Neural progenitor cell (in vitro differentiated cells): Measurements from ENCODE around the gene CCDC183. TPM values are rescaled to one million over a fixed set of nuclear protein-coding genes. Genes with fewer than 3 reads are reported as not detected.
A peak's percentile ranks its signal among the peaks of the same experiment; 100 is the strongest.

ENCODE experiments used
- DNase-seq: peaks from one replicate; pipeline ENCODE4 v3.0.0-alpha.2; 2016; ENCODE audit warnings: low spot score
- H2AFZ ChIP-seq: fragments of 200-600 bp; sonication (generic); replicated peaks from 2 replicates; pipeline ENCODE4 v1.6.1; 2016; ENCODE audit warnings: antibody characterized with exemption
- H3F3A ChIP-seq: fragments of 200-600 bp; sonication (generic); 2 replicates; pipeline ENCODE4 v1.6.1; 2016; ENCODE audit warnings: antibody characterized with exemption, low read depth
- H3K27ac ChIP-seq: fragments of 200-600 bp; sonication (generic); 2 replicates; pipeline ENCODE4 v1.5.1; 2016; ENCODE audit warnings: mild to moderate bottlenecking
- H3K27me3 ChIP-seq: fragments of 200-600 bp; sonication (generic); 2 replicates; pipeline ENCODE4 v1.6.1; 2016; ENCODE audit warnings: mild to moderate bottlenecking, moderate library complexity
- H3K36me3 ChIP-seq: fragments of 200-600 bp; sonication (generic); 2 replicates; pipeline ENCODE4 v1.5.1; 2016
- H3K4me1 ChIP-seq: fragments of 200-600 bp; sonication (generic); 2 replicates; pipeline ENCODE4 v1.6.1; 2016; ENCODE audit warnings: mixed run types
- H3K4me2 ChIP-seq: fragments of 200-600 bp; sonication (generic); 2 replicates; pipeline ENCODE4 v1.6.1; 2016
- H3K4me3 ChIP-seq: fragments of 200-600 bp; sonication (generic); 2 replicates; pipeline ENCODE4 v1.5.1; 2016
- H3K79me2 ChIP-seq: fragments of 200-600 bp; sonication (generic); 2 replicates; pipeline ENCODE4 v1.6.1; 2016; ENCODE audit warnings: low read depth
- H3K9ac ChIP-seq: fragments of 200-600 bp; sonication (generic); 2 replicates; pipeline ENCODE4 v1.6.1; 2016
- H3K9me3 ChIP-seq: fragments of 200-600 bp; sonication (generic); 2 replicates; pipeline ENCODE4 v1.5.1; 2016; ENCODE audit warnings: low read depth
- H4K20me1 ChIP-seq: fragments of 200-600 bp; sonication (generic); 2 replicates; pipeline ENCODE4 v1.6.1; 2016; ENCODE audit warnings: low read depth
- H3K27ac Mint-ChIP-seq: 3 replicates; pipeline ENCODE4 v1.8.0; 2021; ENCODE audit warnings: mixed read lengths
- H3K27me3 Mint-ChIP-seq: 2 replicates; pipeline ENCODE4 v1.8.0; 2022; ENCODE audit warnings: low read depth, mild to moderate bottlenecking, inconsistent platforms, moderate library complexity, mixed read lengths; ENCODE audit not compliant: insufficient read depth
- H3K36me3 Mint-ChIP-seq: 3 replicates; pipeline ENCODE4 v1.8.0; 2021; ENCODE audit warnings: mixed read lengths
- H3K4me1 Mint-ChIP-seq: 3 replicates; pipeline ENCODE4 v1.8.0; 2021; ENCODE audit warnings: mixed read lengths
- H3K4me3 Mint-ChIP-seq: 3 replicates; pipeline ENCODE4 v1.8.0; 2021; ENCODE audit warnings: mild to moderate bottlenecking, moderate library complexity, mixed read lengths
- H3K9me3 Mint-ChIP-seq: 3 replicates; pipeline ENCODE4 v1.8.0; 2020; ENCODE audit warnings: mixed read lengths
- EZH2 ChIP-seq: fragments of 200-600 bp; sonication (generic); IDR thresholded peaks from 2 replicates; pipeline ENCODE4 v1.6.1; 2017; ENCODE audit warnings: antibody characterized with exemption, mild to moderate bottlenecking, moderate library complexity
- EZH2phosphoT487 ChIP-seq: fragments of 200-600 bp; sonication (generic); IDR thresholded peaks from 2 replicates; pipeline ENCODE4 v1.6.1; 2017; ENCODE audit warnings: antibody characterized with exemption
- total RNA-seq: library from RNA; depleted of rRNA; stranded (reverse); fragments of >200 nt; gene quantifications from 2 replicates; pipeline ENCODE4 v1.2.3, GENCODE V29; 2015; ENCODE audit warnings: low replicate concordance
- TF ChIP-seq, protein P1 (sequence below): fragments of 200-600 bp; sonication (generic); IDR thresholded peaks from 2 replicates; pipeline ENCODE4 v1.5.1; 2017; ENCODE audit warnings: antibody characterized with exemption, mild to moderate bottlenecking

CCDC183 gene
- total RNA-seq, 1 donor from 2014 or later: 0.84 TPM

DNA sequence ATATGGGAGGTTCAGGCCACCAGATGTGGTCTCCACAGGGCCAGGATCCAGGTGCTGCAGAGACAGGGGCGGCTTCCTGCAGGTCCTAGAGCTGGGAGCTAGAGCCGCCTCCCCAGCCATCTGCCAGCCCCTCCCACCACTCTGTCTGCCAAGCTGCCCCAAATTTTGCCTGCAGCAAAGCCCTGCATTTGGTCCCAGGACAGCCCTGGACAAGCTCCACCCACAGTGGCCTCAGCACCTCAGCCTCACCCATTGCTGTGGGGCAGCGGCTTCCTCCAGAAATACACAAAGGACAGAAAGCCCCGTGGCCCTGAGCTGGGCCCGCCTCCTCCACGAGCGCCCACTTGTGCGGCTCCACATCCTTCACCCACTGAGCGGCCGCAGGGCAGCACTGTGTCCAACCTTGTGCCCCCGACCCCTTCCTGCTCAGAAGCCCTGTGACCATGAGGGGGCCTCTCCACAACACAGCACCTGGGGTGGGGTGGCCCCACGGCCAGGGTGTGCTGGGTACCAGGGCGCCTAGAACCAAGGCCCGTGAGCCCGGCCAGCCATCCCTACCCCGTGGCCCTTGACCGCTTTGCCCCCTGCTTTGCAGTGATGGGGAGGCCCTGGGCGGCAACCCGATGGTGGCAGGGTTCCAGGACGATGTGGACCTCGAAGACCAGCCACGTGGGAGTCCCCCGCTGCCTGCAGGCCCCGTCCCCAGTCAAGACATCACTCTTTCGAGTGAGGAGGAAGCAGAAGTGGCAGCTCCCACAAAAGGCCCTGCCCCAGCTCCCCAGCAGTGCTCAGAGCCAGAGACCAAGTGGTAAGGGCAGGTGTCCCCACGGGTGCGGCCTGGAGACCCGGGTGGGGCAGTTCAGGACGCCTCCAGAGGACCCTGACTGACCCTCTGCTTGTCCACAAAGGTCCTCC is 42.4 kb downstream of the CCDC183 start:
- Histone ChIP-seq H3K4me1 (peaks cover 23% of the 10 kb centered on the region), H4K20me1 (peaks cover 40% of the 10 kb centered on the region), H3F3A (peaks cover 29% of the 10 kb centered on the region), H3K4me2 (no peak overlapping the region), H3K4me3 (no peak overlapping the region), H3K36me3 (no peaks in the 10 kb centered on the region), H3K27ac (no peak overlapping the region), H3K9me3 (no peaks in the 10 kb centered on the region), H3K9ac (no peak overlapping the region), H3K79me2 (no peaks in the 10 kb centered on the region), H3K27me3 (no peaks in the 10 kb centered on the region), H2AFZ (no peak overlapping the region)
- Mint-ChIP-seq H3K4me3 (no peak overlapping the region), H3K9me3 (no peaks in the 10 kb centered on the region), H3K27me3 (peaks cover 14% of the 10 kb centered on the region), H3K4me1 (peaks cover 23% of the 10 kb centered on the region), H3K36me3 (peaks cover 3% of the 10 kb centered on the region), H3K27ac (no peak overlapping the region)
- no peak for TF ChIP-seq EZH2phosphoT487
- no peak for TF ChIP-seq EZH2
- TF ChIP-seq, protein P1, sequence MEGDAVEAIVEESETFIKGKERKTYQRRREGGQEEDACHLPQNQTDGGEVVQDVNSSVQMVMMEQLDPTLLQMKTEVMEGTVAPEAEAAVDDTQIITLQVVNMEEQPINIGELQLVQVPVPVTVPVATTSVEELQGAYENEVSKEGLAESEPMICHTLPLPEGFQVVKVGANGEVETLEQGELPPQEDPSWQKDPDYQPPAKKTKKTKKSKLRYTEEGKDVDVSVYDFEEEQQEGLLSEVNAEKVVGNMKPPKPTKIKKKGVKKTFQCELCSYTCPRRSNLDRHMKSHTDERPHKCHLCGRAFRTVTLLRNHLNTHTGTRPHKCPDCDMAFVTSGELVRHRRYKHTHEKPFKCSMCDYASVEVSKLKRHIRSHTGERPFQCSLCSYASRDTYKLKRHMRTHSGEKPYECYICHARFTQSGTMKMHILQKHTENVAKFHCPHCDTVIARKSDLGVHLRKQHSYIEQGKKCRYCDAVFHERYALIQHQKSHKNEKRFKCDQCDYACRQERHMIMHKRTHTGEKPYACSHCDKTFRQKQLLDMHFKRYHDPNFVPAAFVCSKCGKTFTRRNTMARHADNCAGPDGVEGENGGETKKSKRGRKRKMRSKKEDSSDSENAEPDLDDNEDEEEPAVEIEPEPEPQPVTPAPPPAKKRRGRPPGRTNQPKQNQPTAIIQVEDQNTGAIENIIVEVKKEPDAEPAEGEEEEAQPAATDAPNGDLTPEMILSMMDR: no peak
- no peak for DNase-seq

GRCh38 chr9:136839229-136840139 is 43.3 kb downstream of the CCDC183 start:
- Histone ChIP-seq H3K36me3 (no peaks in the 10 kb centered on the region), H3K27ac (peak overlapping the region; percentile 74), H3K27me3 (no peaks in the 10 kb centered on the region), H3F3A (peaks cover 29% of the 10 kb centered on the region), H3K4me2 (no peak overlapping the region), H4K20me1 (peaks cover 40% of the 10 kb centered on the region), H3K9ac (no peak overlapping the region), H3K4me1 (peaks cover 23% of the 10 kb centered on the region), H3K9me3 (no peaks in the 10 kb centered on the region), H2AFZ (no peak overlapping the region), H3K4me3 (no peak overlapping the region), H3K79me2 (no peaks in the 10 kb centered on the region)
- no peaks in the 10 kb centered on the region for H3K36me3 Mint-ChIP-seq
- DNase-seq: no peak
- peak overlapping the region; percentile 96 for H3K27ac Mint-ChIP-seq
- TF ChIP-seq, protein P1: no peak
- H3K4me1 Mint-ChIP-seq: peaks cover 23% of the 10 kb centered on the region
- H3K4me3 Mint-ChIP-seq: peak overlapping the region; percentile 70
- no peaks in the 10 kb centered on the region for H3K9me3 Mint-ChIP-seq
- H3K27me3 Mint-ChIP-seq: peaks cover 14% of the 10 kb centered on the region

DNA sequence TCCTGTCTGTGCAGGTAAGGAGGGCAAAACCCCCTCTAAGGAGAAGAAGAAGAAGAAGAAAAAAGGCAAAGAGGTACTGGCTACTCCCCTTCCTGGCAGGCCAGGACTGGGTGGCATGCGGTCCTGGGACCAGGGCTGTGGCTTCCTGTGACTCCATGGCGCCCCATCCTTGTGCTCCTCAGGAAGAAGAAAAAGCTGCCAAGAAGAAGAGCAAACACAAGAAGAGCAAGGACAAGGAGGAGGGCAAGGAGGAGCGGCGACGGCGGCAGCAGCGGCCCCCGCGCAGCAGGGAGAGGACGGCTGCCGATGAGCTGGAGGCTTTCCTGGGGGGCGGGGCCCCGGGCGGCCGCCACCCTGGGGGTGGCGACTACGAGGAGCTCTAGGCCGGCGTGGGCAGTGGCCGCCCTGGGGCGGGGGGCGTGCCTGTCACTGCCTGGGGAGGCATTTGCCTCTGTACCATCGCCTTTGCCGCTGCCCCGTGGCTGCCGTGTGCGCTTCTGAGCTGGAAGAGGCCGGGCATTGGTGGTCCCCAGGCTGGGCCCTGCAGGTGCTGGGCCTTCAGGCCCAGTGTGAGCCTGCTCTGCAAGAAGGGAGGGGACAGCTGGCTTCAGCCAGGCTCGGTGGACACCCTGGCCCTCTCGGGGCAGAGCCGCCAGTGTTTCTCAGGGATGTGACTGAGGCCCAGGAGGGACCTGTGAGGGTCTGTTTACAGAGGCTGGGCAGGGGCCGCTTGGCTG is 44.2 kb downstream of the CCDC183 start:
- Mint-ChIP-seq H3K4me1 (peaks cover 23% of the 10 kb centered on the region), H3K36me3 (no peaks in the 10 kb centered on the region), H3K27me3 (peaks cover 14% of the 10 kb centered on the region), H3K27ac (peak overlapping the region; percentile 96), H3K4me3 (peak overlapping the region; percentile 70), H3K9me3 (no peaks in the 10 kb centered on the region)
- Histone ChIP-seq H3K27me3 (peaks cover 1% of the 10 kb centered on the region), H3K4me2 (peak overlapping the region; percentile 14), H3K36me3 (no peaks in the 10 kb centered on the region), H4K20me1 (peaks cover 40% of the 10 kb centered on the region), H3K27ac (peak overlapping the region; percentile 74), H3K9me3 (no peaks in the 10 kb centered on the region), H3K4me1 (peaks cover 23% of the 10 kb centered on the region), H3K4me3 (no peak overlapping the region), H3F3A (peaks cover 29% of the 10 kb centered on the region), H2AFZ (no peak overlapping the region), H3K9ac (no peak overlapping the region), H3K79me2 (no peaks in the 10 kb centered on the region)
- TF ChIP-seq, protein P1: no peak
- no peak for TF ChIP-seq EZH2
- no peak for TF ChIP-seq EZH2phosphoT487
- DNase-seq: peak; percentile 51
